ENCODE results near the gene FBLL1.

- TF ChIP-seq POLR2AphosphoS5 (IDR thresholded peaks at IDR 0.05; ENCODE audit: low read depth, low read length) (no peak), TAF1 (IDR thresholded peaks at IDR 0.05; ENCODE audit: borderline replicate concordance, insufficient read depth, low read length) (no peak)
These were observed 46.7 kb upstream of the FBLL1 start for GRCh38 chr5:168482361-168482760.
